Liver (tissue), 9 donors: ENCODE measurements around the gene DLG4. TPM values are rescaled to one million over a fixed set of nuclear protein-coding genes. Genes with fewer than 3 reads are reported as not detected.
A peak's percentile ranks its signal among the peaks of the same experiment; 100 is the strongest.

ENCODE experiments used
- DNase-seq: peaks from one replicate; pipeline ENCODE4 v3.0.0-alpha.2; 2017; ENCODE audit warnings: low spot score
- H3K27ac ChIP-seq, 2 donors: one replicate each; pipeline ENCODE4 v1.7.0; 2013; ENCODE audit warnings: inconsistent platforms in 2 of 2, low read length in 2 of 2, control low read depth in 1 of 2, low read depth in 1 of 2, mild to moderate bottlenecking in 1 of 2
- H3K27me3 ChIP-seq, 4 donors: one replicate each; pipeline versions ENCODE4 v1.6.1 to v1.7.0; 2013; ENCODE audit warnings: low read length in 3 of 4, inconsistent platforms in 1 of 4, mild to moderate bottlenecking in 1 of 4, moderate library complexity in 1 of 4; ENCODE audit not compliant: control insufficient read depth in 4 of 4, insufficient read depth in 4 of 4
- H3K36me3 ChIP-seq, 4 donors: one replicate each; pipeline versions ENCODE4 v1.6.1 to v1.7.0; 2013; ENCODE audit warnings: low read length in 3 of 4, mild to moderate bottlenecking in 3 of 4, low read depth in 1 of 4, moderate library complexity in 1 of 4; ENCODE audit not compliant: control insufficient read depth in 4 of 4, insufficient read depth in 3 of 4
- H3K4me1 ChIP-seq, 4 donors: one replicate each; pipeline versions ENCODE4 v1.6.1 to v1.7.0; 2013; ENCODE audit warnings: low read length in 3 of 4, mild to moderate bottlenecking in 3 of 4, moderate library complexity in 1 of 4; ENCODE audit not compliant: control insufficient read depth in 4 of 4, insufficient read depth in 4 of 4
- H3K4me3 ChIP-seq, 3 donors: one replicate each; pipeline versions ENCODE4 v1.6.1 to v1.7.0; 2013; ENCODE audit warnings: low read length in 3 of 3, control low read depth in 1 of 3, low read depth in 1 of 3, mild to moderate bottlenecking in 1 of 3
- H3K9ac ChIP-seq, 2 donors: one replicate each; pipeline ENCODE4 v1.7.0; 2013; ENCODE audit warnings: low read length in 2 of 2, mild to moderate bottlenecking in 2 of 2, moderate library complexity in 2 of 2, control low read depth in 1 of 2, low read depth in 1 of 2
- H3K9me3 ChIP-seq, 4 donors: one replicate each; pipeline versions ENCODE4 v1.6.1 to v1.7.0; 2013; ENCODE audit warnings: low read length in 3 of 4; ENCODE audit not compliant: control insufficient read depth in 4 of 4
- CTCF ChIP-seq: fragments of 150-350 bp; IDR thresholded peaks from 2 replicates; pipeline ENCODE4 v1.5.1; 2017; ENCODE audit warnings: improper control_type of control experiment, low read depth, low read length; ENCODE audit not compliant: missing input control
- EGR1 ChIP-seq, 2 donors: IDR thresholded peaks; 2 replicates each; pipeline ENCODE4 v1.6.1; 2016 to 2018; ENCODE audit warnings: antibody characterized with exemption in 2 of 2, low read depth in 2 of 2
- FOXA1 ChIP-seq: IDR thresholded peaks from 2 replicates; pipeline ENCODE4 v1.6.1; 2016; ENCODE audit warnings: antibody characterized with exemption
- FOXA2 ChIP-seq: IDR thresholded peaks from 2 replicates; pipeline ENCODE4 v1.6.1; 2016; ENCODE audit warnings: antibody characterized with exemption
- GABPA ChIP-seq, 2 donors: IDR thresholded peaks in 1 of 2; conservative IDR thresholded peaks in 1 of 2; 2 replicates each; pipeline ENCODE4 v1.6.1; 2016; ENCODE audit warnings: antibody characterized with exemption in 2 of 2, mild to moderate bottlenecking in 1 of 2, moderate library complexity in 1 of 2
- HNF4A ChIP-seq, 2 donors: conservative IDR thresholded peaks; 2 replicates each; pipeline ENCODE4 v1.6.1; 2016; ENCODE audit warnings: antibody characterized with exemption in 2 of 2, mild to moderate bottlenecking in 2 of 2
- HNF4G ChIP-seq: IDR thresholded peaks from 2 replicates; pipeline ENCODE4 v1.6.1; 2016; ENCODE audit warnings: antibody characterized with exemption
- JUND ChIP-seq, 2 donors: IDR thresholded peaks; 2 replicates each; pipeline ENCODE4 v1.6.1; 2016; ENCODE audit warnings: antibody characterized with exemption in 2 of 2
- MAX ChIP-seq: IDR thresholded peaks from 2 replicates; pipeline ENCODE4 v1.6.1; 2016; ENCODE audit warnings: antibody characterized with exemption
- NR2F2 ChIP-seq: IDR thresholded peaks from 2 replicates; pipeline ENCODE4 v1.6.1; 2016; ENCODE audit warnings: antibody characterized with exemption
- RAD21 ChIP-seq, 2 donors: IDR thresholded peaks; 2 replicates each; pipeline ENCODE4 v1.6.1; 2016; ENCODE audit warnings: antibody characterized with exemption in 2 of 2, mild to moderate bottlenecking in 2 of 2
- RXRA ChIP-seq, 2 donors: IDR thresholded peaks; 2 replicates each; pipeline ENCODE4 v1.6.1; 2017 to 2018; ENCODE audit warnings: antibody characterized with exemption in 2 of 2, mild to moderate bottlenecking in 1 of 2
- SP1 ChIP-seq: IDR thresholded peaks from 2 replicates; pipeline ENCODE4 v1.6.1; 2018; ENCODE audit warnings: antibody characterized with exemption, mild to moderate bottlenecking
- TAF1 ChIP-seq: conservative IDR thresholded peaks from 2 replicates; pipeline ENCODE4 v1.6.1; 2016; ENCODE audit warnings: antibody characterized with exemption, mild to moderate bottlenecking
- YY1 ChIP-seq: IDR thresholded peaks from 2 replicates; pipeline ENCODE4 v1.6.1; 2016; ENCODE audit warnings: antibody characterized with exemption, mild to moderate bottlenecking
- ZBTB33 ChIP-seq: IDR thresholded peaks from 2 replicates; pipeline ENCODE4 v1.6.1; 2016; ENCODE audit warnings: antibody characterized with exemption
- WGBS: extraction: QIAGEN DNeasy Blood & Tissue Kit; methylation state at CpG from one replicate; pipeline ENCODE4 v1.1.7; 2013; 5-methylcytosine and 5-hydroxymethylcytosine counted together
- polyA plus RNA-seq, 2 donors: library from polyadenylated mRNA; stranded (reverse) in 1 of 2; unstranded in 1 of 2; fragments of 200-250 nt in 1 of 2; fragments of >200 nt in 1 of 2; fragmentation: Nextera tagmentation in 1 of 2; extraction: Ambion mirVana in 1 of 2; gene quantifications; one replicate each; pipeline versions ENCODE4 v1.2.1 to v1.2.3, GENCODE V29; 2013 to 2015
- total RNA-seq, 2 donors: library from RNA; depleted of rRNA; stranded (reverse); fragments of >200 nt; gene quantifications; one replicate each; pipeline ENCODE4 v1.2.3, GENCODE V29; 2014
- TF ChIP-seq, protein P1 (sequence below): IDR thresholded peaks from 2 replicates; pipeline ENCODE4 v1.6.1; 2016; ENCODE audit warnings: antibody characterized with exemption, mild to moderate bottlenecking
- TF ChIP-seq, protein P2 (sequence below): IDR thresholded peaks from 2 replicates; pipeline ENCODE4 v1.6.1; 2016; ENCODE audit warnings: antibody characterized with exemption
- donor health status: healthy.
- donor health status: healthy.
- donor health status: healthy.
- donor health status: healthy.
- donor health status: healthy.

The DLG4 gene
- total and polyA plus RNA-seq, 4 donors = 0.40 to 5.7 (median 1.9) TPM

GRCh38 chr17:7258731-7259554, 39.3 kb upstream of the DLG4 start:
- Histone ChIP-seq H3K4me3 (peak overlapping the region; percentile 15 to 63 (median 34)), H3K4me1 (peaks cover 13 to 53% (median 32%) of the 10 kb centered on the region in 4 donors), H3K9ac (peak overlapping the region in 1 of 2 donors; percentile 55), H3K9me3 (no peaks in the 10 kb centered on the region), H3K27me3 (no peaks in the 10 kb centered on the region), H3K27ac (peak overlapping the region; percentile 72 to 85), H3K36me3 (peaks cover 0 to 15% (median 8%) of the 10 kb centered on the region in 4 donors)
- DNase-seq = no peak
- 29% methylated on average over 7 of the region's 7 CpGs for WGBS
- TF ChIP-seq NR2F2 (peak; percentile 22), HNF4G (peak; percentile 67), MAX (peak; percentile 66), SP1 (peak; percentile 95), EGR1 (IDR thresholded peaks at IDR 0.05; ENCODE audit: low read depth in 2 of 2) (peak; percentile 95 to 99), RXRA (IDR thresholded peaks at IDR 0.05) (peak; percentile 65 to 76), JUND (IDR thresholded peaks at IDR 0.05) (peak; percentile 56 to 64), YY1 (peak; percentile 80), FOXA1 (peak; percentile 8), FOXA2 (peak; percentile 16), GABPA (IDR thresholded peaks at IDR 0.05 in 1 of 2, conservative IDR thresholded peaks at IDR 0.05 in 1 of 2) (no peak), ZBTB33 (peak; percentile 57), HNF4A (conservative IDR thresholded peaks at IDR 0.05) (peak; percentile 92), TAF1 (peak; percentile 33), CTCF (no peak), RAD21 (IDR thresholded peaks at IDR 0.05) (peak in 1 of 2 donors; percentile 11)
- TF ChIP-seq, protein P1, sequence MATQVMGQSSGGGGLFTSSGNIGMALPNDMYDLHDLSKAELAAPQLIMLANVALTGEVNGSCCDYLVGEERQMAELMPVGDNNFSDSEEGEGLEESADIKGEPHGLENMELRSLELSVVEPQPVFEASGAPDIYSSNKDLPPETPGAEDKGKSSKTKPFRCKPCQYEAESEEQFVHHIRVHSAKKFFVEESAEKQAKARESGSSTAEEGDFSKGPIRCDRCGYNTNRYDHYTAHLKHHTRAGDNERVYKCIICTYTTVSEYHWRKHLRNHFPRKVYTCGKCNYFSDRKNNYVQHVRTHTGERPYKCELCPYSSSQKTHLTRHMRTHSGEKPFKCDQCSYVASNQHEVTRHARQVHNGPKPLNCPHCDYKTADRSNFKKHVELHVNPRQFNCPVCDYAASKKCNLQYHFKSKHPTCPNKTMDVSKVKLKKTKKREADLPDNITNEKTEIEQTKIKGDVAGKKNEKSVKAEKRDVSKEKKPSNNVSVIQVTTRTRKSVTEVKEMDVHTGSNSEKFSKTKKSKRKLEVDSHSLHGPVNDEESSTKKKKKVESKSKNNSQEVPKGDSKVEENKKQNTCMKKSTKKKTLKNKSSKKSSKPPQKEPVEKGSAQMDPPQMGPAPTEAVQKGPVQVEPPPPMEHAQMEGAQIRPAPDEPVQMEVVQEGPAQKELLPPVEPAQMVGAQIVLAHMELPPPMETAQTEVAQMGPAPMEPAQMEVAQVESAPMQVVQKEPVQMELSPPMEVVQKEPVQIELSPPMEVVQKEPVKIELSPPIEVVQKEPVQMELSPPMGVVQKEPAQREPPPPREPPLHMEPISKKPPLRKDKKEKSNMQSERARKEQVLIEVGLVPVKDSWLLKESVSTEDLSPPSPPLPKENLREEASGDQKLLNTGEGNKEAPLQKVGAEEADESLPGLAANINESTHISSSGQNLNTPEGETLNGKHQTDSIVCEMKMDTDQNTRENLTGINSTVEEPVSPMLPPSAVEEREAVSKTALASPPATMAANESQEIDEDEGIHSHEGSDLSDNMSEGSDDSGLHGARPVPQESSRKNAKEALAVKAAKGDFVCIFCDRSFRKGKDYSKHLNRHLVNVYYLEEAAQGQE = peak; percentile 79
- TF ChIP-seq, protein P2, sequence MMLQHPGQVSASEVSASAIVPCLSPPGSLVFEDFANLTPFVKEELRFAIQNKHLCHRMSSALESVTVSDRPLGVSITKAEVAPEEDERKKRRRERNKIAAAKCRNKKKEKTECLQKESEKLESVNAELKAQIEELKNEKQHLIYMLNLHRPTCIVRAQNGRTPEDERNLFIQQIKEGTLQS = peak; percentile 86
